AG04449 (cell line): ENCODE measurements around the gene MRPL45.

Experiments used
- CTCF ChIA-PET: fragments of 350-600 bp; formaldehyde crosslinking; extraction: SDS; loops from one replicate; lab custom pipeline; 2021; ENCODE audit warnings: antibody characterized with exemption; lab: Yijun Ruan, JAX
- POLR2A ChIA-PET: fragments of 400-600, 350-600 bp; formaldehyde crosslinking; extraction: SDS; loops from one replicate; lab custom pipeline; 2020; ENCODE audit warnings: antibody characterized with exemption, inconsistent platforms; lab: Yijun Ruan, JAX
- DNase-seq: peaks from one replicate; pipeline ENCODE4 v3.0.0-alpha.2; 2010; ENCODE audit warnings: low read depth, low spot score
- H3K4me3 ChIP-seq: 2 replicates; pipeline ENCODE4 v1.5.1; 2011; ENCODE audit warnings: low read depth, mild to moderate bottlenecking, control low read depth, low read length
- TF ChIP-seq, protein P1 (sequence below): IDR thresholded peaks from one replicate; pipeline ENCODE4 v1.5.1; 2011; ENCODE audit warnings: mild to moderate bottlenecking, moderate library complexity, low read length, control low read depth, inconsistent platforms; ENCODE audit not compliant: insufficient read depth; ENCODE audit errors: missing control alignments

Gene MRPL45

DNA sequence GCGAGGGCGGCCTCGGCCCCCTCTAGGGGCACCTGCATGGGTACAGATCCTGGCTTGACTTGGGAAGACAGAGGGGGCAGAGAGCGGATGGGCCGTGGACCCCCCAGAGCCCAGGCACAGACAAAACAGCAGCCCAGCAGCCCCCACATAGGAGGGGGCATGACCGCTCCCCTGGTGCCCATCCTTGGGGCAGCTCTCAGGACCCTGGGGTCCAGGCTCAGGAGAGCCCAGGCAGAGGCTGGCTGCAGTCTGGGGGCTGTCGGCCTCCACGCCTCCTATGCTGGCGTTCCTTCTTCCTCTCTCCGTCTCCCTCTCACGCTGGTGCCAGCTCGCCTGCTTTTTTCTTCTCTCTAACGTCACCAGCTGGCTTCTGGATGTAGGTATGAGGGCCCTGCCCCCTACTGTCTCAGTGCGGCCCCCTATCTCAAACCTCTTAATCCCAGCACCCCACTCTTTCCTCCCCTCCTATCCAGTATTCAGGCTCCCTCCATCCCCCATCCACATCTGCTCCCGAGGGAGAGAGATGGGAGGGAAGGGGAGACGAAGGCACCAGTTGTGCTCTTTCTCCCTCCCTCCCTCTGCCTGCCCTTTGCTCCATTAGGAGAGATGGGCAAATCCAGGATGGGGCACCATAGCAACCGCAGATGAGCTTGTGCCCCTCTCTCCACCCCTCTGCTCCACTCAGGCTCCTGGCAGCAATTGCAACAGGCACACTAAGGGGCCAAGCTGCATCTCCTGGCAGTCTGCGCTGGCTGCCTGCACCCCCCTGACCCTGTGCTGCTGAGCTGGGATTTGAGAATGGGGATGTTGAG lies 46.8 kb downstream of the MRPL45 start, which contains the start of gene GPR179:
GPR179 (minus strand) TSS at position 349 of the 812 bp plus-strand sequence; CDS start at position 182, 167 bp downstream.
- no peak for DNase-seq
- TF ChIP-seq, protein P1, sequence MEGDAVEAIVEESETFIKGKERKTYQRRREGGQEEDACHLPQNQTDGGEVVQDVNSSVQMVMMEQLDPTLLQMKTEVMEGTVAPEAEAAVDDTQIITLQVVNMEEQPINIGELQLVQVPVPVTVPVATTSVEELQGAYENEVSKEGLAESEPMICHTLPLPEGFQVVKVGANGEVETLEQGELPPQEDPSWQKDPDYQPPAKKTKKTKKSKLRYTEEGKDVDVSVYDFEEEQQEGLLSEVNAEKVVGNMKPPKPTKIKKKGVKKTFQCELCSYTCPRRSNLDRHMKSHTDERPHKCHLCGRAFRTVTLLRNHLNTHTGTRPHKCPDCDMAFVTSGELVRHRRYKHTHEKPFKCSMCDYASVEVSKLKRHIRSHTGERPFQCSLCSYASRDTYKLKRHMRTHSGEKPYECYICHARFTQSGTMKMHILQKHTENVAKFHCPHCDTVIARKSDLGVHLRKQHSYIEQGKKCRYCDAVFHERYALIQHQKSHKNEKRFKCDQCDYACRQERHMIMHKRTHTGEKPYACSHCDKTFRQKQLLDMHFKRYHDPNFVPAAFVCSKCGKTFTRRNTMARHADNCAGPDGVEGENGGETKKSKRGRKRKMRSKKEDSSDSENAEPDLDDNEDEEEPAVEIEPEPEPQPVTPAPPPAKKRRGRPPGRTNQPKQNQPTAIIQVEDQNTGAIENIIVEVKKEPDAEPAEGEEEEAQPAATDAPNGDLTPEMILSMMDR = no peak
- CTCF ChIA-PET = interaction anchor here (1.0 to 14.4 kb wide), 5 partner anchors 8 to 68 kb away, joined by 4 to 456 read pairs (median 14); no protein-coding TSS in a partner anchor
- POLR2A ChIA-PET = no interaction called here
- H3K4me3 ChIP-seq = no peak within 1 kb of the TSS

DNA sequence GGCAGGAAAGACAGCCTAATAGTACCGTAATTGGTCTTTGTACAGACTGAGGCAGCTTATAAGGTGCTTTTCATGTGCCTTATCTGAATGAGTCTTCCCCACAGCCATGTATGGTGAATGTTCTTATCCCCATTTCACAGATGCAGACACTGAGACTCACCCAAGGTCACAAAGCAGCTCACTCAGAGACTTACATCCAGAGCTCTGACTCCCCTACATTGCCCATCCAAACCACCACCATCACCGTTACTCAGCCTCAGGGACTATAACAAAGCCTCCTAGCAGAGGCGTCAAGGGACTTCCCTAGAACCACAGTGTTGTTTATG lies 47.4 kb downstream of the MRPL45 start:
- TF ChIP-seq, protein P1 = no peak
- POLR2A ChIA-PET = no interaction called here
- CTCF ChIA-PET = interaction anchor here (1.0 to 14.4 kb wide), 5 partner anchors 9 to 323 kb away, joined by 3 to 456 read pairs (median 14); no protein-coding TSS in a partner anchor
- no peak overlapping the region for H3K4me3 ChIP-seq
- DNase-seq = no peak

DNA sequence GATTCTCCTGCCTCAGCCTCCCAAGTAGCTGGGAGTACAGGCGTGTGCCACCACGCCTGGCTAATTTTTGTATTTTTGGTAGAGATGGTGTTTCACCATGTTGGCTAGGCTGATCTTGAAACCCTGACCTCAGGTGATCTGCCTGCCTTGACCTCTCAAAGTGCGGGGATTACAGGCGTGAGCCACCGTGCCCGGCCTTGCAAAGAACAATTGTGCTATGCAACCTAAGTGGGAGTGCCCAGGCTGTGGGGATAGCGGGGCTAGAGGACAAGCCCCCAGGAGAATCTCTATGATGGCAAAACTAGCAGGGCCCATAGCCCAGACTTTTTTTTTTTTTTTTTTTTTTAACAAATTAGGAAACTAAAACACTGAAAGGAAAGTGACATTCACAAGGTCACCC lies 48.8 kb downstream of the MRPL45 start:
- ChIA-PET CTCF (interaction anchor here (1.0 to 14.4 kb wide), 8 partner anchors 10 to 322 kb away, joined by 3 to 456 read pairs (median 10); no protein-coding TSS in a partner anchor), POLR2A (no interaction called here)
- DNase-seq = no peak
- TF ChIP-seq, protein P1 = no peak
- no peak overlapping the region for H3K4me3 ChIP-seq

DNA sequence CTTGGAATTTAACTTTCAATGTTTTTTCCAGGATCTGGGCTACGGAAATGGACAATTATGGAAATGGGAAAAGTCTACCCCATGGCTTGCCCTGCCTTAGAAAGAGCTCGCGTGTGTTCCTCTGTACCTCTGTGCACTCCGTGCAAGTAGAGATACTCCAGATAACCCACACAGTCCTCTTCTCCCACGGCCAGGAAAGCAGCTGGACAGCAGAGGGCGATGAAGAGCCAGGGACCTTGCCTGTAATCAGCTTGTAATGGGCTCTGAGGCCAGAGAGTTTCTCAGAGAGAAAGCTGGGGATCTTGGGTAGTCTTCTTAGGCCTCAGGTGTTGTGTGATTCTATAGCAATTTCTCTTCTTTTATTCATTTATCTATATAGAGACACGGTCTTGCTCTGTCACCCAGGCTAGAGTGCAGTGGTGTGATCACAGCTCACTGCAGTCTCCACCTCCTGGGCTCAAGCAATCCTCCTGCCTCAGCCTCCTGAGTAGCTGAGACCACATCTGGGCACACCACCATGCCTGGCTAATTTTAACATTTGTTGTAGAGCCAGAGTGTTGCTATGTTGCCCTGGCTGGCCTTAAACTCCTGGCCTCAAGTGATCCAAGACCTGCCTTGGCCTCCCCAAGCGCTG lies 52.2 kb downstream of the MRPL45 start:
- ChIA-PET CTCF (interaction anchor here (0.7 to 14.4 kb wide), 44 partner anchors 9 to 319 kb away, joined by 3 to 456 read pairs (median 5); partner anchors contain the start of gene ARHGAP23), POLR2A (interaction anchor here (1.2 kb wide), 1 partner anchor 65 kb away, joined by 4 read pairs; no protein-coding TSS in a partner anchor)
- DNase-seq = peak; percentile 28
- TF ChIP-seq, protein P1 = peak; percentile 96
- no peak overlapping the region for H3K4me3 ChIP-seq

DNA sequence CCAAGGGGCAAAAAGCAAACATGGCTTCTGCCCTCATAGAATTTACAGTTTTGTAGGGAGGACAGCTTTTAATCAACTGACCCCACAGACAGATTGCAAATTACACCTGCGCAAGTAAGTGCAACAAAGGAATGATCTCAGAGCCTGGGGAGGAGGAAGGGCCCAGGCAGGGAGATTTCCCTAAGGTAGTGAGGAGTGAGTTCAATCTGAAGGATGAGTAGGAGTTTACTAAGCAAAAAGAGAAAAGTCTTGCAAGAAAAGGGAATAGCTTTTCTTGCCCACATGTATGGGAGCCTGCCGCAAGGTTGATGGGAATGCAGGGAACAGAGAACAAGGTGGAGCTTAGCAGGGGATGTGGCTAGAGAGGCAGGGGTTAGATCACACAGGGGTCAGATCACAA lies 53.1 kb downstream of the MRPL45 start:
- TF ChIP-seq, protein P1 = no peak
- H3K4me3 ChIP-seq = no peak overlapping the region
- DNase-seq = no peak
- ChIA-PET POLR2A (interaction anchor here (1.2 kb wide), 1 partner anchor 65 kb away, joined by 4 read pairs; no protein-coding TSS in a partner anchor), CTCF (interaction anchor here (0.7 to 14.4 kb wide), 23 partner anchors 10 to 318 kb away, joined by 3 to 456 read pairs (median 12); partner anchors contain the start of gene ARHGAP23)
